Endodermal cell (in vitro differentiated cells): ENCODE results near the gene SP6. TPM values are rescaled to one million over a fixed set of nuclear protein-coding genes. Genes with fewer than 3 reads are reported as not detected.
A peak's percentile ranks its signal among the peaks of the same experiment; 100 is the strongest.

Experiments used
- DNase-seq: peaks from one replicate; pipeline ENCODE4 v3.0.0-alpha.2; 2017
- H3K27ac ChIP-seq: 2 replicates; pipeline ENCODE4 v1.5.1; 2013; ENCODE audit warnings: mild to moderate bottlenecking, low read depth, low read length, moderate library complexity
- H3K27me3 ChIP-seq: 2 replicates; pipeline ENCODE4 v1.6.1; 2013; ENCODE audit warnings: mild to moderate bottlenecking, low read length, moderate library complexity; ENCODE audit not compliant: insufficient read depth, control insufficient read depth, poor library complexity, severe bottlenecking
- H3K36me3 ChIP-seq: 2 replicates; pipeline ENCODE4 v1.7.0; 2013; ENCODE audit warnings: mild to moderate bottlenecking, low read length, moderate library complexity; ENCODE audit not compliant: control insufficient read depth, insufficient read depth
- H3K4me1 ChIP-seq: one replicate; pipeline ENCODE4 v1.7.0; 2013; ENCODE audit warnings: low read length; ENCODE audit not compliant: control insufficient read depth, insufficient read depth
- H3K4me3 ChIP-seq: 2 replicates; pipeline ENCODE4 v1.5.1; 2013; ENCODE audit warnings: mild to moderate bottlenecking, low read length, moderate library complexity
- H3K9ac ChIP-seq: 2 replicates; pipeline ENCODE4 v1.6.1; 2013; ENCODE audit warnings: mild to moderate bottlenecking, low read length, moderate library complexity; ENCODE audit not compliant: poor library complexity, severe bottlenecking; ENCODE audit errors: extremely low read depth
- H3K9me3 ChIP-seq: 2 replicates; pipeline ENCODE4 v1.6.1; 2013; ENCODE audit warnings: mild to moderate bottlenecking, low read length, moderate library complexity; ENCODE audit not compliant: control insufficient read depth
- H3K27ac Mint-ChIP-seq: 2 replicates; pipeline ENCODE4 v1.8.0; 2020; ENCODE audit warnings: mixed read lengths
- H3K27me3 Mint-ChIP-seq: 2 replicates; pipeline ENCODE4 v1.8.0; 2021; ENCODE audit warnings: mild to moderate bottlenecking, mixed read lengths; ENCODE audit not compliant: insufficient read depth
- H3K36me3 Mint-ChIP-seq: 2 replicates; pipeline ENCODE4 v1.8.0; 2020; ENCODE audit warnings: low read depth, mixed read lengths
- H3K4me1 Mint-ChIP-seq: 2 replicates; pipeline ENCODE4 v1.8.0; 2020; ENCODE audit warnings: mixed read lengths
- H3K4me3 Mint-ChIP-seq: 2 replicates; pipeline ENCODE4 v1.8.0; 2020; ENCODE audit warnings: mild to moderate bottlenecking, moderate library complexity, mixed read lengths
- H3K9me3 Mint-ChIP-seq: 2 replicates; pipeline ENCODE4 v1.8.0; 2020; ENCODE audit warnings: mild to moderate bottlenecking, mixed read lengths
- WGBS, 2 experiments: methylation state at CpG; one replicate each; pipeline versions ENCODE4 v1.1.5 to v1.1.7; 2013; ENCODE audit warnings: missing lambda C conversion rate in 2 of 2, mixed read lengths in 1 of 2; ENCODE audit not compliant: insufficient coverage in 1 of 2, insufficient read length in 1 of 2; 5-methylcytosine and 5-hydroxymethylcytosine counted together
- total RNA-seq, 2 donors: library from RNA; stranded (reverse); fragmentation: NEBNext Ultra II Directional in 1 of 2; extraction: Animal tissue kit (Norgen Biotek cat#: 25700) in 1 of 2; gene quantifications; 2 replicates in 1 of 2; 3 replicates in 1 of 2; pipeline ENCODE4 v1.2.1, GENCODE V29; 2021
- TF ChIP-seq, protein P1 (sequence below): fragments of 200-600 bp; sonication (generic); conservative IDR thresholded peaks from 2 replicates; pipeline ENCODE4 v1.5.0; 2021; ENCODE audit warnings: antibody characterized with exemption, mild to moderate bottlenecking

Gene SP6
- total RNA-seq, 2 donors from 2014 or later: 3.1 to 3.7 TPM

DNA sequence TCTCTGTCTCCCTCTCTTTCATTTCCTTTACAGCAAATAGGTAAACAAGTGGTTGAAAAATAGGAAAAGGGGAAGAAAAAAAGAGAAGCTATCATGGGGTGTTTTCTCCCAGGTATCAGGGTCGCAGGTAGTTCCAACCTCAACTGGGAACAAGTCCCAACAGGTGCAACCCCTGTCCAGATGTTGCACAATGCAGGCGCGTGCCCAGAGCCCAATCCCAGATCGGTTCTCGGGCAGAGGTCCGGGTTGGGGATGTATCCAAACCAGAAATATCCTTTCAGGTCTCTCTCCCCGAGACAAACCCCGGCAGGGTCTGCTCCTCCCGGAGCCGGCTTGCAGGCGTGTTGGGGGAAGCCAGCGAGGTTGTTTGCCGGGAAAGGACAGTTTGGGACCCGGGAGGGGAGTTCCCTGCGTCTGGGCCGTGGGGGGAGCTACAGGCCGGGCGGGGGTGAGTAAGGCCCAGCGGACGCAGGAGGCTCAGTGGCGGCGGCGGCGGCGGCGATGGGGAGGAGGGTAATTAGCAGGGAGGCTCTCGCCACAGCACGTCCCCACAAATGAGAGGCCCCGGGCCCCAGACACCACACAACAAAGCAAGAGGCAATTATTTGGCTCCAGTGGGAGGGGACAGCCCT is 21.2 kb upstream of the SP6 start:
- H3K27me3 Mint-ChIP-seq: peaks cover 61% of the 10 kb centered on the region
- H3K4me3 Mint-ChIP-seq: peak overlapping the region; percentile 49

DNA sequence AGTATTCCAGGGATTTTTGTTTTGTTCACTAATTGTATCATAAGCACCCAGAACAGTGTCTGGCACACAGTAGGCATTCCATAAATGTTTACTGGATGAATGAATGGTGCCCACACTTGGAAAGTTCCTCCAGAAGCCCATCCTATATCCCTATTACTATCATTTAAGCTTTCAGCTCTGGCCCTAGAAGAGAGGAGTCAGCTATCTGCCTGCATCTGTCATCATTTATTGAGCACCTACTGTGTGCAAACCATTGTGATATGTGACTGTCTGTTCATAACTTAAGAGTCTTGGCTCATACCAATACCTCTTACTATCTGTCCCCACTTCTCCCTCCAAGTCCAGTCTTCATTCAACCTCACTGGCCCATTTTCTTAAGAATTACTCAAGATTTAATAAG is 20.1 kb upstream of the SP6 start:
- Histone ChIP-seq H3K27me3 (peaks cover 23% of the 10 kb centered on the region), H3K9ac (no peak overlapping the region), H3K4me3 (no peak overlapping the region), H3K4me1 (peaks cover 8% of the 10 kb centered on the region), H3K27ac (no peak overlapping the region), H3K9me3 (no peaks in the 10 kb centered on the region), H3K36me3 (no peaks in the 10 kb centered on the region)
- DNase-seq: no peak
- Mint-ChIP-seq H3K36me3 (no peaks in the 10 kb centered on the region), H3K27ac (no peak overlapping the region), H3K27me3 (peaks cover 71% of the 10 kb centered on the region), H3K4me3 (no peak overlapping the region), H3K9me3 (no peaks in the 10 kb centered on the region), H3K4me1 (peaks cover 40% of the 10 kb centered on the region)
- TF ChIP-seq, protein P1, sequence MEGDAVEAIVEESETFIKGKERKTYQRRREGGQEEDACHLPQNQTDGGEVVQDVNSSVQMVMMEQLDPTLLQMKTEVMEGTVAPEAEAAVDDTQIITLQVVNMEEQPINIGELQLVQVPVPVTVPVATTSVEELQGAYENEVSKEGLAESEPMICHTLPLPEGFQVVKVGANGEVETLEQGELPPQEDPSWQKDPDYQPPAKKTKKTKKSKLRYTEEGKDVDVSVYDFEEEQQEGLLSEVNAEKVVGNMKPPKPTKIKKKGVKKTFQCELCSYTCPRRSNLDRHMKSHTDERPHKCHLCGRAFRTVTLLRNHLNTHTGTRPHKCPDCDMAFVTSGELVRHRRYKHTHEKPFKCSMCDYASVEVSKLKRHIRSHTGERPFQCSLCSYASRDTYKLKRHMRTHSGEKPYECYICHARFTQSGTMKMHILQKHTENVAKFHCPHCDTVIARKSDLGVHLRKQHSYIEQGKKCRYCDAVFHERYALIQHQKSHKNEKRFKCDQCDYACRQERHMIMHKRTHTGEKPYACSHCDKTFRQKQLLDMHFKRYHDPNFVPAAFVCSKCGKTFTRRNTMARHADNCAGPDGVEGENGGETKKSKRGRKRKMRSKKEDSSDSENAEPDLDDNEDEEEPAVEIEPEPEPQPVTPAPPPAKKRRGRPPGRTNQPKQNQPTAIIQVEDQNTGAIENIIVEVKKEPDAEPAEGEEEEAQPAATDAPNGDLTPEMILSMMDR: no peak

More for the DNA sequence above, 21.2 kb upstream of the SP6 start:
- peaks cover 40% of the 10 kb centered on the region for H3K4me1 Mint-ChIP-seq
- Histone ChIP-seq H3K9me3 (no peaks in the 10 kb centered on the region), H3K27me3 (peaks cover 18% of the 10 kb centered on the region), H3K27ac (no peak overlapping the region), H3K4me3 (no peak overlapping the region), H3K4me1 (peaks cover 8% of the 10 kb centered on the region), H3K36me3 (no peaks in the 10 kb centered on the region), H3K9ac (no peak overlapping the region)
- DNase-seq: peak; percentile 86
- TF ChIP-seq, protein P1: no peak
- 26 to 28% methylated on average over 5 to 27 of the region's 29 CpGs for WGBS, 2 experiments
- H3K36me3 Mint-ChIP-seq: no peaks in the 10 kb centered on the region
- H3K27ac Mint-ChIP-seq: peak overlapping the region; percentile 21
- H3K9me3 Mint-ChIP-seq: no peaks in the 10 kb centered on the region

DNA sequence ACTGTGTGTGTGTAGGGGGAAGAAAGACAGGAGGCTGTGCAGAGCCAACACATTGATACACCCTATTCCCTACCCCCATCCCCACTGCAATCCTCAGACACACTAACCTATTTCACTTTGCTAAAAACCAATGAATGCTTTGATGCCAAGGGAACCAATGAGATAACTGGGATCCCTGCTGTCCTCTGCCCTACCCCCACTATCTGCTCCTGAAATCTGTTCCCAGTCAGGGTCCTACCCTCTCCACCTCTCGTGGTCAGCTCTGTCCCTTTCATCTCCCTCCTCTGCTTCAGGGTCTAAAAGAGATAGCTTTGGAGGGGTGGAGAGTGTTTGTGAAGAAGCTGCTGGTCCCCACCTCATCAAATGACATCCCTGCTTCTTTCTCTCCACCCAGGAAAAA is 19.1 kb upstream of the SP6 start:
- TF ChIP-seq, protein P1: no peak
- WGBS, 2 experiments: 0% methylated on average over 1 of the region's 1 CpG; no CpG with 5 or more reads in 1 of the 2 experiments
- Histone ChIP-seq H3K36me3 (no peaks in the 10 kb centered on the region), H3K27ac (no peak overlapping the region), H3K4me1 (peaks cover 8% of the 10 kb centered on the region), H3K27me3 (peaks cover 32% of the 10 kb centered on the region), H3K9ac (no peak overlapping the region), H3K9me3 (no peaks in the 10 kb centered on the region), H3K4me3 (no peak overlapping the region)
- Mint-ChIP-seq H3K27ac (no peak overlapping the region), H3K4me3 (no peak overlapping the region), H3K4me1 (peaks cover 36% of the 10 kb centered on the region), H3K36me3 (no peaks in the 10 kb centered on the region), H3K9me3 (no peaks in the 10 kb centered on the region), H3K27me3 (peaks cover 76% of the 10 kb centered on the region)
- DNase-seq: peak; percentile 75
